K562 (cell line): ENCODE measurements around the gene REP15. TPM values are rescaled to one million over a fixed set of nuclear protein-coding genes. Genes with fewer than 3 reads are reported as not detected.
"Not testable (repeated sequence)": the region's sequence is repeated elsewhere in the genome, so short reads cannot be mapped to it uniquely, and the experiment has no call there.

Source experiments
- ATAC-seq: fragments of 200-7000 bp; cut with Tn5 transposase; 3 replicates; pipeline ENCODE4 v1.9.1; 2020; ENCODE audit warnings: moderate library complexity
- BruUV-seq: library from RNA; stranded (reverse); fragments of 400-500 nt; replicated peaks from 2 replicates; lab custom pipeline; 2021; lab: Mats Ljungman, UMichigan
- CTCF ChIA-PET: fragments of 300-600 bp; formaldehyde crosslinking; extraction: SDS; loops from one replicate; lab custom pipeline; 2021; ENCODE audit warnings: low intra/inter-chr PET ratio; lab: Yijun Ruan, JAX
- POLR2A ChIA-PET: fragments of 300-600, 350-650 bp; sonication (Branson Sonifier 250); formaldehyde crosslinking; extraction: SDS; loops from one replicate; lab custom pipeline; 2021; ENCODE audit warnings: antibody characterized with exemption, inconsistent platforms; lab: Yijun Ruan, JAX
- DNase-seq, 4 experiments: peaks; one replicate each; pipeline versions ENCODE4 v3.0.0 to v3.0.0-alpha.2; 2011 to 2018; ENCODE audit warnings: low spot score in 3 of 4, mixed read lengths in 3 of 4; ENCODE audit errors: extremely low read depth in 1 of 4
- FAIRE-seq: peaks from 2 replicates; lab custom pipeline; 2011; peaks lifted over from hg19 to GRCh38; lab: Jason Lieb, UNC
- H2AFZ ChIP-seq: 2 replicates; pipeline ENCODE4 v1.6.0; 2011; ENCODE audit warnings: low read depth, low read length, control low read depth, inconsistent platforms
- H3K27ac ChIP-seq: fragments of 200-600 bp; 3 replicates; pipeline ENCODE4 v1.8.0; 2011; ENCODE audit warnings: low read depth, mild to moderate bottlenecking, control low read depth, inconsistent platforms, low read length, moderate library complexity, mixed read lengths; ENCODE audit errors: extremely low read depth
- H3K27me3 ChIP-seq, 2 experiments: fragments of 300-600 bp in 1 of 2; 2 replicates in 1 of 2; 3 replicates in 1 of 2; pipeline versions ENCODE4 v1.6.0 to v1.8.0; 2011; ENCODE audit warnings: inconsistent platforms in 2 of 2, low read length in 2 of 2, mild to moderate bottlenecking in 1 of 2, mixed read lengths in 1 of 2, moderate library complexity in 1 of 2; ENCODE audit not compliant: control insufficient read depth in 2 of 2, insufficient read depth in 2 of 2
- H3K36me3 ChIP-seq: fragments of 300-600 bp; 3 replicates; pipeline ENCODE4 v1.8.0; 2011; ENCODE audit warnings: mild to moderate bottlenecking, low read length, inconsistent platforms; ENCODE audit not compliant: control insufficient read depth, insufficient read depth
- H3K4me1 ChIP-seq, 2 experiments: fragments of 200-600 bp in 1 of 2; replicated peaks in 1 of 2; 2 replicates in 1 of 2; 3 replicates in 1 of 2; pipeline versions ENCODE4 v1.5.1 to v1.8.0; 2011; ENCODE audit warnings: inconsistent platforms in 2 of 2, low read length in 2 of 2, mild to moderate bottlenecking in 1 of 2, mixed read lengths in 1 of 2, moderate library complexity in 1 of 2; ENCODE audit not compliant: control insufficient read depth in 2 of 2, insufficient read depth in 2 of 2
- H3K4me2 ChIP-seq: 2 replicates; pipeline ENCODE4 v1.6.1; 2011; ENCODE audit warnings: low read length, control low read depth, inconsistent platforms, mixed read lengths; ENCODE audit not compliant: insufficient read depth
- H3K4me3 ChIP-seq: fragments of 200-600 bp; sonication (generic), shearing (Covaris generic); 2 replicates; pipeline ENCODE4 v1.5.1; 2016; ENCODE audit warnings: control low read depth, inconsistent platforms
- H3K79me2 ChIP-seq: fragments of 200-600 bp; 3 replicates; pipeline ENCODE4 v1.8.0; 2011; ENCODE audit warnings: low read length, inconsistent platforms; ENCODE audit not compliant: control insufficient read depth, insufficient read depth
- H3K9ac ChIP-seq, 2 experiments: 2 replicates each; pipeline versions ENCODE4 v1.6.0 to v1.6.1; 2011; ENCODE audit warnings: low read depth in 2 of 2, low read length in 2 of 2, control low read depth in 1 of 2, inconsistent platforms in 1 of 2, mild to moderate bottlenecking in 1 of 2, mixed read lengths in 1 of 2; ENCODE audit not compliant: insufficient read depth in 1 of 2
- H3K9me1 ChIP-seq: one replicate; pipeline ENCODE4 v1.6.0; 2011; ENCODE audit warnings: inconsistent platforms, mild to moderate bottlenecking, low read length, moderate library complexity; ENCODE audit not compliant: control insufficient read depth, insufficient read depth
- H3K9me3 ChIP-seq: replicated peaks from 2 replicates; pipeline ENCODE4 v1.5.1; 2011; ENCODE audit warnings: low read depth, low read length, inconsistent platforms; ENCODE audit not compliant: control insufficient read depth, insufficient read depth
- H4K20me1 ChIP-seq: replicated peaks from 2 replicates; pipeline ENCODE4 v1.6.1; 2011; ENCODE audit warnings: low read length, inconsistent platforms, mixed read lengths; ENCODE audit not compliant: control insufficient read depth, insufficient read depth
- NFIC ChIP-seq: fragments of 450-650 bp; IDR thresholded peaks from 2 replicates; pipeline ENCODE4 v1.6.1; 2017; ENCODE audit warnings: mild to moderate bottlenecking, inconsistent platforms
- WGBS: fragments of 100-300 bp; shearing (Covaris generic); methylation state at CpG from one replicate; pipeline ENCODE4 v1.1.6; 2016; ENCODE audit warnings: low coverage, mixed read lengths; ENCODE audit not compliant: insufficient coverage; ENCODE audit errors: missing lambda C conversion rate; 5-methylcytosine and 5-hydroxymethylcytosine counted together
- in situ Hi-C: fragments of 300-500 bp; cut with MboI; formaldehyde crosslinking; loops from 4 replicates; pipeline ENCODE4 v1.15.0; 2018; ENCODE audit warnings: inconsistent platforms, mixed read lengths
- intact Hi-C: fragments of 100-400 bp; cut with micrococcal nuclease; formaldehyde crosslinking; loops from 2 replicates; pipeline ENCODE4 v1.14.2; 2022
- polyA plus RNA-seq, 8 experiments: library from polyadenylated mRNA; depleted of rRNA in 4 of 8; stranded (reverse) in 5 of 8; unstranded in 3 of 8; fragments of >200 nt; fragmentation: Nextera tagmentation in 2 of 8; fragmentation: Illumina TruSeq in 1 of 8; extraction: Ambion mirVana in 2 of 8; extraction: Trizol in 1 of 8; gene quantifications; 2 replicates each; pipeline versions ENCODE4 v1.2.1 to v1.2.3, GENCODE V29; 2011 to 2014; ENCODE audit warnings: inconsistent platforms in 1 of 8, missing spikeins in 1 of 8
- total RNA-seq, 7 experiments: library from RNA; depleted of rRNA in 6 of 7; stranded (reverse); fragments of >200 nt in 6 of 7; fragmentation: Illumina TruSeq in 2 of 7; extraction: Trizol in 2 of 7; gene quantifications; 2 replicates each; pipeline versions ENCODE4 v1.2.1 to v1.2.3, GENCODE V29; 2011 to 2021; ENCODE audit warnings: low replicate concordance in 1 of 7

REP15 gene
- total and polyA plus RNA-seq, 9 of the 15 experiments (the other 6 are each of a cell fraction or from before 2014, with no cell fraction given): not detected

DNA sequence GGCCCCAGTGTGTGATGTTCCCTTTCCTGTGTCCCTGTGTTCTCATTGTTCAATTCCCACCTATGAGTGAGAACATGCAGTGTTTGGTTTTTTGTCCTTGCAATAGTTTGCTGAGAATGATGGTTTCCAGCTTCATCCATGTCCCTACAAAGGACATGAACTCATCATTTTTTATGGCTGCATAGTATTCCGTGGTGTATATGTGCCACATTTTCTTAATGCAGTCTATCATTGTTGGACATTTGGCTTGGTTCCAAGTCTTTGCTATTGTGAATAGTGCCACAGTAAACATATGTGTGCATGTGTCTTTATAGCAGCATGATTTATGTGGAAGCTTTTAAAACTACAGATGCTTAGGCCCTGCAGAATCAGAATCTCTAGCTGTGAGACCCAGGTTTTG lies 49.5 kb downstream of the REP15 start:
- 80% methylated on average over 1 of the region's 1 CpG for WGBS
- in situ Hi-C loops: loop anchor here (10.0 kb wide), 1 partner anchor 419 kb away; no protein-coding TSS in a partner anchor
- FAIRE-seq, H3K4me3 ChIP-seq, BruUV-seq, H3K27me3 ChIP-seq, ATAC-seq, H2AFZ ChIP-seq, H3K9me1 ChIP-seq, H3K4me2 ChIP-seq, DNase-seq, H4K20me1 ChIP-seq, H3K9ac ChIP-seq, H3K79me2 ChIP-seq, CTCF ChIA-PET, H3K4me1 ChIP-seq, H3K9me3 ChIP-seq, H3K27ac ChIP-seq, intact Hi-C loops: not testable (repeated sequence)
- POLR2A ChIA-PET: interaction anchor here (1.3 kb wide), 1 partner anchor 10 kb away, joined by 7 read pairs; no protein-coding TSS in a partner anchor
- TF ChIP-seq NFIC: peak; percentile 87
- peaks cover 68% of the 10 kb centered on the region for H3K36me3 ChIP-seq

Other genes with a start within 250 kb of the REP15 start
- not detected in 2 replicates for gene SMCO2, start 249.7 kb upstream of the REP15 start, total RNA-seq (2014; rRNA removed)
- not detected in 2 replicates for gene SMCO2, start 249.7 kb upstream of the REP15 start, total RNA-seq (2014; rRNA removed; fragmentation: Illumina TruSeq; extraction: Trizol)
- not detected in 2 replicates for gene SMCO2, start 249.7 kb upstream of the REP15 start, total RNA-seq (2015; rRNA removed; fragmentation: Illumina TruSeq; extraction: Trizol)
- gene SMCO2, start 249.7 kb upstream of the REP15 start, total RNA-seq (2021): not detected in 2 replicates
- not detected in 2 replicates for gene SMCO2, start 249.7 kb upstream of the REP15 start, polyA plus RNA-seq (2011; rRNA removed)
- gene SMCO2, start 249.7 kb upstream of the REP15 start, polyA plus RNA-seq (2014; fragmentation: Illumina TruSeq; extraction: Trizol): not detected in 2 replicates
- gene SMCO2, start 249.7 kb upstream of the REP15 start, polyA plus RNA-seq (2014; fragmentation: Nextera tagmentation; extraction: Ambion mirVana): not detected
- gene SMCO2, start 249.7 kb upstream of the REP15 start, polyA plus RNA-seq (2014; rRNA removed): not detected in 2 replicates
- gene PPFIBP1, start 172.2 kb upstream of the REP15 start, total RNA-seq (2014; rRNA removed): 2.9 and 3.5 TPM in 2 replicates
- 2.2 TPM in 2 replicates for gene PPFIBP1, start 172.2 kb upstream of the REP15 start, total RNA-seq (2014; rRNA removed; fragmentation: Illumina TruSeq; extraction: Trizol)
- 1.8 and 1.9 TPM in 2 replicates for gene PPFIBP1, start 172.2 kb upstream of the REP15 start, total RNA-seq (2015; rRNA removed; fragmentation: Illumina TruSeq; extraction: Trizol)
- 3.5 and 3.6 TPM in 2 replicates for gene PPFIBP1, start 172.2 kb upstream of the REP15 start, total RNA-seq (2021)
- gene PPFIBP1, start 172.2 kb upstream of the REP15 start, polyA plus RNA-seq (2011; rRNA removed): 0.95 and 2.9 TPM in 2 replicates
- 1.7 and 1.8 TPM in 2 replicates for gene PPFIBP1, start 172.2 kb upstream of the REP15 start, polyA plus RNA-seq (2014; fragmentation: Illumina TruSeq; extraction: Trizol)
- gene PPFIBP1, start 172.2 kb upstream of the REP15 start, polyA plus RNA-seq (2014; fragmentation: Nextera tagmentation; extraction: Ambion mirVana): under 1 TPM; 0.46 to 0.59 TPM
- 1.2 and 2.9 TPM in 2 replicates for gene PPFIBP1, start 172.2 kb upstream of the REP15 start, polyA plus RNA-seq (2014; rRNA removed)
- gene MRPS35, start 14.4 kb downstream of the REP15 start, total RNA-seq (2014; rRNA removed): 72.2 and 79.7 TPM in 2 replicates
- 120 and 138 TPM in 2 replicates for gene MRPS35, start 14.4 kb downstream of the REP15 start, total RNA-seq (2014; rRNA removed; fragmentation: Illumina TruSeq; extraction: Trizol)
- 102 and 114 TPM in 2 replicates for gene MRPS35, start 14.4 kb downstream of the REP15 start, total RNA-seq (2015; rRNA removed; fragmentation: Illumina TruSeq; extraction: Trizol)
- gene MRPS35, start 14.4 kb downstream of the REP15 start, total RNA-seq (2021): 79.0 and 88.8 TPM in 2 replicates
- 77.0 and 95.6 TPM in 2 replicates for gene MRPS35, start 14.4 kb downstream of the REP15 start, polyA plus RNA-seq (2011; rRNA removed)
- gene MRPS35, start 14.4 kb downstream of the REP15 start, polyA plus RNA-seq (2014; fragmentation: Illumina TruSeq; extraction: Trizol): 99.3 and 116 TPM in 2 replicates
- 100 to 1,000 TPM; 175 to 183 TPM for gene MRPS35, start 14.4 kb downstream of the REP15 start, polyA plus RNA-seq (2014; fragmentation: Nextera tagmentation; extraction: Ambion mirVana)
- 88.8 and 94.7 TPM in 2 replicates for gene MRPS35, start 14.4 kb downstream of the REP15 start, polyA plus RNA-seq (2014; rRNA removed)
- gene KLHL42, start 83.8 kb downstream of the REP15 start, total RNA-seq (2014; rRNA removed): 11.8 and 12.5 TPM in 2 replicates
- 8.0 and 8.4 TPM in 2 replicates for gene KLHL42, start 83.8 kb downstream of the REP15 start, total RNA-seq (2014; rRNA removed; fragmentation: Illumina TruSeq; extraction: Trizol)
- gene KLHL42, start 83.8 kb downstream of the REP15 start, total RNA-seq (2015; rRNA removed; fragmentation: Illumina TruSeq; extraction: Trizol): 9.6 and 10.5 TPM in 2 replicates
- 11.7 and 12.3 TPM in 2 replicates for gene KLHL42, start 83.8 kb downstream of the REP15 start, total RNA-seq (2021)
- gene KLHL42, start 83.8 kb downstream of the REP15 start, polyA plus RNA-seq (2011; rRNA removed): 10.8 and 11.1 TPM in 2 replicates
- 7.4 and 8.2 TPM in 2 replicates for gene KLHL42, start 83.8 kb downstream of the REP15 start, polyA plus RNA-seq (2014; fragmentation: Illumina TruSeq; extraction: Trizol)
- 1 to 10 TPM; 1.5 TPM for gene KLHL42, start 83.8 kb downstream of the REP15 start, polyA plus RNA-seq (2014; fragmentation: Nextera tagmentation; extraction: Ambion mirVana)
- 9.6 and 14.3 TPM in 2 replicates for gene KLHL42, start 83.8 kb downstream of the REP15 start, polyA plus RNA-seq (2014; rRNA removed)
- gene MANSC4, start 83.8 kb downstream of the REP15 start, total RNA-seq (2014; rRNA removed): not detected in 2 replicates
- not detected in 2 replicates for gene MANSC4, start 83.8 kb downstream of the REP15 start, total RNA-seq (2014; rRNA removed; fragmentation: Illumina TruSeq; extraction: Trizol)
- not detected in 2 replicates for gene MANSC4, start 83.8 kb downstream of the REP15 start, total RNA-seq (2015; rRNA removed; fragmentation: Illumina TruSeq; extraction: Trizol)
- gene MANSC4, start 83.8 kb downstream of the REP15 start, total RNA-seq (2021): not detected in 2 replicates
- not detected in 2 replicates for gene MANSC4, start 83.8 kb downstream of the REP15 start, polyA plus RNA-seq (2011; rRNA removed)
- not detected in 2 replicates for gene MANSC4, start 83.8 kb downstream of the REP15 start, polyA plus RNA-seq (2014; fragmentation: Illumina TruSeq; extraction: Trizol)
- not detected for gene MANSC4, start 83.8 kb downstream of the REP15 start, polyA plus RNA-seq (2014; fragmentation: Nextera tagmentation; extraction: Ambion mirVana)
- gene MANSC4, start 83.8 kb downstream of the REP15 start, polyA plus RNA-seq (2014; rRNA removed): not detected in 2 replicates